Duodenal mucosa (tissue), 2 donors: ENCODE results near the gene KCNH5.

ENCODE experiments used
- H3K27ac ChIP-seq: one replicate; pipeline ENCODE4 v1.7.0; 2013; ENCODE audit warnings: low read depth, low read length
- H3K27me3 ChIP-seq, 2 donors: one replicate each; pipeline ENCODE4 v1.7.0; 2013; ENCODE audit warnings: low read length in 2 of 2, control low read depth in 1 of 2; ENCODE audit not compliant: insufficient read depth in 2 of 2, control insufficient read depth in 1 of 2
- H3K36me3 ChIP-seq, 2 donors: one replicate each; pipeline ENCODE4 v1.7.0; 2013; ENCODE audit warnings: low read length in 2 of 2, control low read depth in 1 of 2; ENCODE audit not compliant: insufficient read depth in 2 of 2, control insufficient read depth in 1 of 2
- H3K4me1 ChIP-seq, 2 donors: one replicate each; pipeline ENCODE4 v1.7.0; 2013; ENCODE audit warnings: low read length in 2 of 2, control low read depth in 1 of 2; ENCODE audit not compliant: insufficient read depth in 2 of 2, control insufficient read depth in 1 of 2
- H3K4me3 ChIP-seq, 2 donors: one replicate each; pipeline ENCODE4 v1.7.0; 2013; ENCODE audit warnings: low read length in 2 of 2, low read depth in 1 of 2
- H3K9ac ChIP-seq, 2 donors: one replicate each; pipeline ENCODE4 v1.7.0; 2013; ENCODE audit warnings: low read length in 2 of 2, low read depth in 1 of 2
- H3K9me3 ChIP-seq, 2 donors: one replicate each; pipeline ENCODE4 v1.7.0; 2013; ENCODE audit warnings: low read length in 2 of 2, control low read depth in 1 of 2; ENCODE audit not compliant: control insufficient read depth in 1 of 2

KCNH5 gene

DNA sequence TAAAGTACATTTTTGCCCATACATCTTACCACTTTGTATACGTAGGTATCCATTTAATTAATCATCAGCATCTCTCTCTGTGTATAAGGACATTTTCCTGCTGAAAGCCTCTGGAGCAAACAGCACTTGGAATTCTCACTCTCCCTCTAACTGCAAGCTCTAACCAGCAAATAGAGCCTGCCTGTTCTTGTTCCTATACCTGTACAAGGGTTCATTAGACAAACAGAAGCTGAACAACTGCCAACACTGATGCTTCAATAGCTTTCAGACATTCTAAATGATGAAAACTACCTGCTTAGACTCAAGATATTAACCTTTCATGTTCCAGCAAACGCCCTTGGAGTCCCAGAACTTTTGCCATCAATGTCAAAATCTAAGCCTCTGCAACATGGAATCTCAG lies 98.0 kb downstream of the KCNH5 start:
- H3K27me3 ChIP-seq: no peaks in the 10 kb centered on the region

DNA sequence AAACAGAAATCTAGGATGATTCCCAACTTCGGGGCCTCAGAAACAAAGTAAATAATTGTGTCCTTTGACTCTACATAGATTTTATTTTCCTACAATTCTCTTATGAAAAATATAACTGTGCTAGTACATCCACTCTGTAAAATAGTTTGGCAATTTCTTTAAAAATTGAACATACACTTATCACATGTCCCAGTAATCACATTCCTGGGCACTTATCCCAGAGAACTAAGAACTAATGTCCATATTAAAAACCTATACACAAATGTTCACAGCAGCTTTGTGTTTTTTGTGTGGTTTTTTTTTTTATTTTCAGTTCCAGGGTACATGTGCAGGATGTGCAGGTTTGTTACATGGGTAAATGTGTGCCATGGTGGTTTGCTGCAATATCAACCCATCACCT lies 99.0 kb downstream of the KCNH5 start:
- Histone ChIP-seq H3K4me1 (no peaks in the 10 kb centered on the region), H3K27ac (no peak overlapping the region), H3K9me3 (no peaks in the 10 kb centered on the region), H3K27me3 (no peaks in the 10 kb centered on the region), H3K9ac (no peak overlapping the region), H3K4me3 (no peak overlapping the region), H3K36me3 (no peaks in the 10 kb centered on the region)

More for the DNA sequence above, 98.0 kb downstream of the KCNH5 start:
- no peak overlapping the region for H3K4me3 ChIP-seq
- no peak overlapping the region for H3K27ac ChIP-seq
- H3K36me3 ChIP-seq: no peaks in the 10 kb centered on the region
- H3K4me1 ChIP-seq: no peaks in the 10 kb centered on the region
- H3K9ac ChIP-seq: no peak overlapping the region
- no peaks in the 10 kb centered on the region for H3K9me3 ChIP-seq

DNA sequence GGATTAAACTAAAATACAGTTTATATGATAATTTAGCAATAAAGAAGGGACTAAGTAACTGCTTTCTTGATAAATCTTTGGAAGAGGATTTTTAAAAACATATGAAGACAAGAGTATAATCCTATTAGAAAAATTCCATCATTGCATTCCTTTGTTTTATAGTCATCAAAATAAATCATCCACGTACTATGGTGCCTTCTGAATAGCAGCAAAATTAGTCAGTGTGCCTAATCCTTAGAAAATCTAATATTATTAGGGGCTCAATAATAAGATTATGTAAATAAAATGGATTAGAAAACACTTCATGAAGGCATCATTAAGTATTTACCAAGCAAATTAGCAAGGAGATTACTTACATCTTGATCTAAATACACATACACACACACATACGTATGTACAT lies 102.1 kb downstream of the KCNH5 start:
- Histone ChIP-seq H3K27ac (no peak overlapping the region), H3K4me3 (no peak overlapping the region), H3K9me3 (no peaks in the 10 kb centered on the region), H3K4me1 (no peaks in the 10 kb centered on the region), H3K36me3 (no peaks in the 10 kb centered on the region), H3K27me3 (no peaks in the 10 kb centered on the region), H3K9ac (no peak overlapping the region)

DNA sequence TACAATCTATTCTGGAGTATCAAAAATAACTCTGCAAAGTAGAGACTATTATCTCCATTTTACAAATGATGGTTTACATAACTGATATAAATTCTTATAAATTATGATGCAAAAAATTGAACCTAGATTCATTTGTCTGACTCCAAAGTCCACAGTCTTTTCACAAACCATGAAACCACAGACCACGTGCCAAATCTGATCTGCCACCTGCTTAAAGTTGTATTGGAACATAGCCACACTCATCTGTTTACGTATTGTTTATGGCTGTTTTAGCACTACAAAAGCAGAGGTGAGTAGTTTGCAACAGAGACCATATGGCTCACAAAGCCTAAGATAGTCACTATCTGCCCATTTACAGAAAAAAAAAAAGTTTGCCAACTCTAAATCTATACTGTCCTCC lies 105.3 kb downstream of the KCNH5 start:
- H3K27me3 ChIP-seq: no peaks in the 10 kb centered on the region
- no peak overlapping the region for H3K27ac ChIP-seq
- no peaks in the 10 kb centered on the region for H3K9me3 ChIP-seq
- no peak overlapping the region for H3K4me3 ChIP-seq
- H3K4me1 ChIP-seq: no peaks in the 10 kb centered on the region
- H3K36me3 ChIP-seq: no peaks in the 10 kb centered on the region
- H3K9ac ChIP-seq: no peak overlapping the region

DNA sequence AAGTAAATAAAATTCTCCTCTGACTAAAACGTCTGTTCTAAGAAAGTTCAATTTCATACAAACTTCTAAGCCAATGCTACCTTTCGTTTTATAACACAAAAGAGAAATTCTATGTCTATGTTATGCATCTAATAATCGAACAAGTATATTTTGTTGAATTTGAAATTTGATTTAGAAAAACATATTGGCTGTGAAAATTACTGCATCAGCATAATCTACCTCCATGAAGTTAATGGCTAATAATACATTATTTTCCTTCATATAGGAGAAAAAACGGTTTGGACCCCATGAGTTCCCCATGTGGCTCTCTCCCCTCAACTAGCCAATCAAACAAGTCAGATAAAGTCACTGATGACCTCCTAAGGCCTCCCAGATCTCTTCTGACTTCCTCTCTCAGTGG lies 106.5 kb downstream of the KCNH5 start:
- no peaks in the 10 kb centered on the region for H3K36me3 ChIP-seq
- H3K4me3 ChIP-seq: no peak overlapping the region
- H3K4me1 ChIP-seq: no peaks in the 10 kb centered on the region
- H3K27ac ChIP-seq: no peak overlapping the region
- H3K9me3 ChIP-seq: no peaks in the 10 kb centered on the region
- no peak overlapping the region for H3K9ac ChIP-seq
- no peaks in the 10 kb centered on the region for H3K27me3 ChIP-seq

DNA sequence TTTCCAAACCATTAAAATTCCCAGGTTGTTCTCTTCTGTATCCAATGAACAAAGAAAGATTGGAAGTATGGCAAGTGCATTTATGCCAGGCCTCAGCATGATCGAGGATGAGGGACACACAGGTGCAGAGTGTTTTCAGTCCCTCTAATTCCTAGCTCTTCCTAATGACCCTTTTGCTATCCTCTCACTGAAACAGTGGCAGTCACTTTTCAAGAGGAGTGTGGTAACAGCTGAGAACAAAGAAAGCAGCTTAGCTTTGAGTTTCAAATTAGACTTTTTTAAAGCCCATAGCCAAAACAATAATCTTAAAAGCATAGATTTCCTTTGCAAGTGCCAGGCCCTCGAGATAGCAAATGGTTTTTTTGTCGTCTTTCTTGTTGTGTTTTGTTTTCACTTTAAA lies 110.8 kb downstream of the KCNH5 start:
- Histone ChIP-seq H3K36me3 (no peaks in the 10 kb centered on the region), H3K9ac (no peak overlapping the region), H3K4me3 (no peak overlapping the region), H3K9me3 (no peaks in the 10 kb centered on the region), H3K4me1 (no peaks in the 10 kb centered on the region), H3K27me3 (no peaks in the 10 kb centered on the region), H3K27ac (no peak overlapping the region)

DNA sequence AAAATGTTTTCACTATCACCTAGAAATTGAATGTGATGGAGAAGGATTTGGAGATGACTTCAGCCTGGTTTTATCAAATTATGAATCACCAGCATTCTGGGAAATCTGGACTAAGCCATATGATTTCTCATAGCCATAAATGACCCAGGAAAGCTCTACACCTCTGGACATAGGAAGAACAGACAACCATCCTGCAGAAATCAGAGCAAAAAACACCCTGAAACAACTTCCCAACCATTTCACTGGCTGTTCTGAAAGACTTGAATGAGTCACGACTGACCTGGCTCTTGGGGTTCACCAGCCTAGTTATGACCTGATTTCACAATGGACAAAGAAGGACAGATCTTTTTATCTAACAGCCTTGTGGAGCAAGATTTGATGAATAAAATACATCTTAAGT lies 123.8 kb downstream of the KCNH5 start:
- no peaks in the 10 kb centered on the region for H3K27me3 ChIP-seq

DNA sequence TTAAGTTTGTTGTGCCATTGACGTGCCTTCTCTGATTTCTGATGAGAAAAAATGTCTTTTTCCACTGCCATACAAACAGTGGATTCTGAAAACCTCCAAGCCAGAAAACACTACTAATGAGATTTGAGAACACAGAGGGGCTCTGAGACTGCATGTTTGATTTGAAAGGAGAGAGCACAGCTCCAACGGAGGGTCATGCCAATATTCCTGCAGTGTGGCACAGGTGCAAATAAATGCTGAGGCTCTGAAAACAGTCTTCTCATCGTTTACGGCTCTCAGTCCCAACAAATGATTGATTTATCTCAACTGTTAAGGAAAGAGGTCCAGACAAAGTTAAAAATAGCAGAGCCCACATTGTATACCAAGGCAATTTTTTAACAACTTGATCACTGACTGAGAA lies 128.7 kb downstream of the KCNH5 start:
- Histone ChIP-seq H3K9ac (no peak overlapping the region), H3K4me1 (no peaks in the 10 kb centered on the region), H3K27ac (no peak overlapping the region), H3K27me3 (no peaks in the 10 kb centered on the region), H3K9me3 (no peaks in the 10 kb centered on the region), H3K4me3 (no peak overlapping the region), H3K36me3 (no peaks in the 10 kb centered on the region)

More for the DNA sequence above, 123.8 kb downstream of the KCNH5 start:
- H3K27ac ChIP-seq: no peak overlapping the region
- H3K4me1 ChIP-seq: no peaks in the 10 kb centered on the region
- H3K4me3 ChIP-seq: no peak overlapping the region
- H3K9me3 ChIP-seq: no peaks in the 10 kb centered on the region
- no peaks in the 10 kb centered on the region for H3K36me3 ChIP-seq
- H3K9ac ChIP-seq: no peak overlapping the region

DNA sequence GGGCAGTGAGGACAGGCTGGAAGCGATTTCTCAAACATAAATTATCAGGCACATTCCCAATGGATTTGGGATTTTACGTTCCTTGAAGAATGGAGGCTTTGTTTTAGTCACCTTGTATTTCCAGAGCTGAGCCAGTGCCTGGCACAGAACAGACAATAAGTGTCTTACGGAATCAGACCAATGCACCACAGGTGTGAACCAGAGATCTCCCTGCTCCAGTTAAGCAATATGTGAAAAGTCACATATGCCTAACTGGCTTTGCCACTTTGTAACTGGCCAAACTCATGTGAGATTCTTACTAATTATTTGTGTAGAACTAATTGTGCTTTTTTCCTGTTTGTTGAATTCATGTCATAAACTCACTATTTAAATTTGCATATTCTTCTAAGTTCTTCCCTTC lies 130.4 kb downstream of the KCNH5 start:
- H3K4me1 ChIP-seq: no peaks in the 10 kb centered on the region

DNA sequence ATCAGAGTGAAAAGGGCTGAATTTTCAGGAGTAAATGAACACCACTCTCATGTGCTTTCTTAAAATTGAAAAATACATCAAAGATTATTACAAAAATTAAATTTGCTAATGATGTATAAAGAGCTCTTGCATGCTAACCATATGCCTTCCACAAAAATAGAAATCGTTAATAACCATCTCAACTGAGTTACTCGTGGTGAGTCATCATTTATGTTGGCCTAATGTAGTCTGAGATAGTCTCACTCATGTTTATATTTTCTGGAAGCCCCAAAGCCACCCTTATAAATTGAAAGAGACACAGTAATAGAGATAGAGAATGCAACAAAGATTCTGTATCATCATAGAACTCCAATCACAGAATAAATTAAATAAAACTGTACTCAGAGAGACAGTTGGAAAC lies 131.2 kb downstream of the KCNH5 start:
- no peaks in the 10 kb centered on the region for H3K4me1 ChIP-seq
- no peaks in the 10 kb centered on the region for H3K36me3 ChIP-seq
- no peak overlapping the region for H3K4me3 ChIP-seq
- no peak overlapping the region for H3K9ac ChIP-seq
- H3K27me3 ChIP-seq: no peaks in the 10 kb centered on the region
- H3K27ac ChIP-seq: no peak overlapping the region
- no peaks in the 10 kb centered on the region for H3K9me3 ChIP-seq

More for the DNA sequence above, 130.4 kb downstream of the KCNH5 start:
- no peak overlapping the region for H3K27ac ChIP-seq
- H3K36me3 ChIP-seq: no peaks in the 10 kb centered on the region
- no peak overlapping the region for H3K4me3 ChIP-seq
- H3K27me3 ChIP-seq: no peaks in the 10 kb centered on the region
- no peaks in the 10 kb centered on the region for H3K9me3 ChIP-seq
- no peak overlapping the region for H3K9ac ChIP-seq

DNA sequence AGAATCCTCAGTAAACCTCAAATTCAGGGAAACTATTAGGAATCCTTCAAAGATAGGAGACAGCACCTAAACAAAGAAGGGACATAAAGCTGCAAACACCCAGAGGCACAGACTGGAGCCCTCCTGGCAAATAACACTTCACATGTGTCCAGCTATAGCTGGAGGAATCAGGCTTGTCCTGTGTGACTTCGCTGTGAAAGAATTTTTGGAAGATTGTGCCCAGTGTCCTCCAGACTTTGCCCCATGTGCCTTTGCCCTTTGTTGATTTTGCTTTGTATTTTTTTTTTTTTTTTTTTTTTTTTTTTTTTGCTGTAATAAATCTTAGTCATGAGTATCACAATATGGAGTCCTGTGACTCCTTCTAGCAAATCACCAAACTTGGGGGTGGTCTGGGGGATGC lies 136.8 kb downstream of the KCNH5 start:
- no peak overlapping the region for H3K9ac ChIP-seq
- H3K36me3 ChIP-seq: no peaks in the 10 kb centered on the region
- no peaks in the 10 kb centered on the region for H3K9me3 ChIP-seq

More for the DNA sequence above, 136.8 kb downstream of the KCNH5 start:
- Histone ChIP-seq H3K27ac (no peak overlapping the region), H3K4me3 (no peak overlapping the region), H3K4me1 (no peaks in the 10 kb centered on the region), H3K27me3 (no peaks in the 10 kb centered on the region)
